Stimulated activated CD4-positive, alpha-beta T cell treated with anti-CD3 and anti-CD28 coated beads, Interleukin-12 subunit alpha, Interleukin-12 subunit beta, amount 100 ng/mL, for 24 hours (primary cell): Measurements from ENCODE around the gene CD226.

ENCODE experiments used
- DNase-seq, 2 experiments: peaks; one replicate each; pipeline ENCODE4 v3.0.0-alpha.2; 2020; ENCODE audit warnings: low read depth in 2 of 2

CD226 gene

DNA sequence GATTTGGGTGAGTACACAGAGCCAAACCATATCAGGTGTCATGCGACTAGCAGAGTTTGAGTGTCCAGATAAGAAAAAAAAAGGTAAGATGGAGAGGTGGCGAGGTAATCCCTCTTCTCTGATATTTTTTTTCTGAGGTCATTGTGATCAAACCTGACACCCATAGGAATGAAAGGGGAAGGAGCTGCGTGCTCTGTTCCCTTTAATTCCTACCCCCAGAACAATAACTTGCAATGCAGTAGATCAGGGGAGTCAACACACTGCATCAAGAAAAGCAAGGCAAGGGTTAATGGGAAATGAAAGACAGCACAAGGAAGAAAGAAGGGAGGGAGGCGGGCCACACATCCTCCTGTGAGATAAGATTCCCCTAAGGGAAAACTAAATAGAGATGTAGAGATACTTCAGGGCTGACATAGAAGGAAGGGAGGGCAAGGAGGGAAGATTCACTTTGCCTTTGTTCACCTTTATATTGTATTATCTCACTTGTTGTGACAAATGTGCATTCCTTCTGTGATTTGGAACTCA, 132.8 kb downstream of the CD226 start:
- no peak for DNase-seq

- DNase-seq: no peak
Observed at GRCh38 chr18:69813559-69813958, 134.1 kb downstream of the CD226 start.

GRCh38 chr18:69808399-69808798, 139.3 kb downstream of the CD226 start:
- DNase-seq: no peak

DNA sequence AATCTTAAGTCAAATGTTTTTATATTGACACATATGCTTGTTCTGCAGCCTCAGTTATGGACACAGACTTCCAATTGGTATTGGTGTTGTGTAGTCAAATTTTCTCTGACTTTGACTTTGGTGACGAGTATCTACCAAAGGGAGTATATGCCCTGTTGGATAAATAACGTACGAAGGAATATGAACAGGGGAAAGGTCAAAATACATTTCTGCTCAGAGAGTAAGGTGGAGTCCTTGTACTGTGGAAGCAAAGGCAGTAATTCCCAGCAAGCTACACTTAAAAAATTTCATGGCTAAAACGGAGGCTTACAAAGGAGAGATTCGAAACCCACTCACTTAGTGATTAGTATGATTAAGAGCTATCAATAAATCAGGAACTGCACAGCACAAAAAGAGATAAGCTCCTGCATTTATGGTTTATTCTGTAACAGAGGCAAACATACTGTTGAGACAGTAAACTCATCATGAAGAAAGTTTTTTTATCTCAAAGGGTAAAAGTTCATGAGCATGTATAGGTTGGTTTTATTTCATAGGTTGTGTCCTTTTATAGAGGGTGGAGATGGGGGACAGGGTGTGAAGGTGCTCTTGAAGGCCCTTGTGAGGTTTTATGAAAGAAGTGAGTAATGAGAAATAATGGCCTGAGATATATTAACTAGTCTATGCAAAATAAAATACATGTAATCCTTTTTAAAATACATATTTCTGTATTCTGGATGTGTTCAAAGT, 142.7 kb downstream of the CD226 start:
- DNase-seq: no peak
